Peyer's patch (tissue), 4 donors: ENCODE results near the gene FBXO47. TPM values are rescaled to one million over a fixed set of nuclear protein-coding genes. Genes with fewer than 3 reads are reported as not detected.

Experiments
- DNase-seq, 3 donors: peaks; one replicate each; pipeline ENCODE4 v3.0.0-alpha.2; 2017 to 2019
- H3K27ac ChIP-seq, 4 donors: fragments of 200-600 bp; sonication (generic); one replicate each; pipeline ENCODE4 v1.5.1; 2016 to 2019
- H3K27me3 ChIP-seq, 2 donors: fragments of 200-600 bp; sonication (generic); one replicate each; pipeline ENCODE4 v1.5.1; 2019
- H3K36me3 ChIP-seq, 3 donors: fragments of 200-600 bp; sonication (generic); one replicate each; pipeline ENCODE4 v1.5.1; 2016 to 2019
- H3K4me1 ChIP-seq, 4 donors: fragments of 200-600 bp; sonication (generic); one replicate each; pipeline ENCODE4 v1.5.1; 2016 to 2019
- H3K4me3 ChIP-seq, 4 donors: fragments of 200-600 bp; sonication (generic); 1 replicate in 3 of 4; 2 replicates in 1 of 4; pipeline ENCODE4 v1.5.1; 2016 to 2019; ENCODE audit warnings: mild to moderate bottlenecking in 1 of 4
- H3K9me3 ChIP-seq, 4 donors: fragments of 200-600 bp; sonication (generic); one replicate each; pipeline ENCODE4 v1.5.1; 2016 to 2019; ENCODE audit warnings: mild to moderate bottlenecking in 1 of 4
- POLR2A ChIP-seq, 2 donors: fragments of 450-650 bp; IDR thresholded peaks; one replicate each; pipeline ENCODE4 v1.5.1; 2017; ENCODE audit warnings: antibody characterized with exemption in 2 of 2, mild to moderate bottlenecking in 2 of 2, moderate library complexity in 2 of 2
- total RNA-seq, 4 donors: library from RNA; depleted of rRNA; stranded (reverse); fragments of >200 nt; gene quantifications; one replicate each; pipeline ENCODE4 v1.1.0, GENCODE V29; 2016
- TF ChIP-seq, protein P1 (sequence below), 6 experiments: fragments of 450-650 bp in 4 of 6; fragments of 200-600 bp in 2 of 6; sonication (generic) in 1 of 6; IDR thresholded peaks; one replicate each; pipeline ENCODE4 v1.5.1; 2017 to 2019; ENCODE audit warnings: antibody characterized with exemption in 6 of 6, mild to moderate bottlenecking in 3 of 6, moderate library complexity in 1 of 6

Gene FBXO47
- total RNA-seq, 4 donors from 2014 or later = not detected

DNA sequence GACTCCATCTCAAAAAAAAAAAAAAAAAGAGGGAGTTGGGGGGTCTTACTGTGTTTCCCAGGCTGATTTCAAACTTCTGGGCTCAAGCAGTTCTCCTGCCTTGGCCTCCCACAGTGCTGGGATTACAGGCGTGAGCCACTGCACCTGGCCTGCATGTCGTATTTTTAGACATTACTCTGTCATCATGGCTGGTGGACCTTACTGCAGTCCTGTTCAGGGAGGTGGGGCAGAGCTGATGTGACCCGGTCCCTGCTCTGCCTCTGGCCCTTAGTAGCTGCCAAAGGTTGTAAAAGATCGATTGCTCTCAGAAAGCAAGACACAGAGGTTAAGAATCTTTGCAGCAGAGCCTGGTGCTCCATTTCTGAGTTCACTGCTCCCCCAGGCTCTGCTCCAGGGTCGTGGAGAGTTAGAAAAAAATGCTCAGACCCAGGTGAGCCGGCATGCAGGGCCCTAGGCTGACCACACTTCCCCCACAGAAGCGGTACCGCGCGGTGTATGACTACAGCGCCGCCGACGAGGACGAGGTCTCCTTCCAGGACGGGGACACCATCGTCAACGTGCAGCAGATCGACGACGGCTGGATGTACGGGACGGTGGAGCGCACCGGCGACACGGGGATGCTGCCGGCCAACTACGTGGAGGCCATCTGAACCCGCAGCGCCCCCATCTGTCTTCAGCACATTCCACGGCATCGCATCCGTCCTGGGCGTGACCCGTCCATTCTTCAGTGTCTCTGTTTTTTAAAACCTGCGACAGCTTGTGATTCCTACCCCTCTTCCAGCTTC, 48.9 kb downstream of the FBXO47 start:
- H3K36me3 ChIP-seq = peaks cover 0 to 73% (median 0%) of the 10 kb centered on the region in 3 donors
- DNase-seq = peak in 2 of 3 donors; percentile 12 to 47

DNA sequence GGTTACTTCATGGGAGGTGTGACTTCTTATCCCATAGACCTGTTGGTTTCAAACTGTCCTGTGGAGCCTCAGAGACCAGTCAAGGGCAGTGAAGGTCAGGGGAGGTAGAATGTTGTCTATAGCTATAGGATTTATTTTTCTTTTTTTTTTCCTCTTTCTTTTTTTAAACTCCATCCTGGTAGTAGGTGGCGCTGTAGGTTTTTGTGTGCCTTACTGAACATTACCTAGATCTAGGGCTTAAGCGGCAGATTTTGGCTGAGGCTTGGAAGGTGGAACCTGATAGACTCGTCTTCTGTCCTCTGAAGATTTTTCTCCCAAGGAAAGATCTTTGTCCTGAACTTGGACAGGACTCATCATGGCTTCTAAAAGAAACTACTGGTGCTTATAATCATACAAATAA, 49.9 kb downstream of the FBXO47 start:
- H3K36me3 ChIP-seq = peaks cover 0 to 80% (median 0%) of the 10 kb centered on the region in 3 donors
- H3K27ac ChIP-seq = peak overlapping the region in 2 of 4 donors; percentile 18 to 67

More for the DNA sequence above, 48.9 kb downstream of the FBXO47 start:
- H3K9me3 ChIP-seq = no peaks in the 10 kb centered on the region
- no peaks in the 10 kb centered on the region for H3K27me3 ChIP-seq
- H3K27ac ChIP-seq = no peak overlapping the region
- H3K4me3 ChIP-seq = no peak overlapping the region
- H3K4me1 ChIP-seq = peaks cover 0 to 56% (median 4%) of the 10 kb centered on the region in 4 donors
- no peak for TF ChIP-seq POLR2A (IDR thresholded peaks at IDR 0.05)
- TF ChIP-seq, protein P1, sequence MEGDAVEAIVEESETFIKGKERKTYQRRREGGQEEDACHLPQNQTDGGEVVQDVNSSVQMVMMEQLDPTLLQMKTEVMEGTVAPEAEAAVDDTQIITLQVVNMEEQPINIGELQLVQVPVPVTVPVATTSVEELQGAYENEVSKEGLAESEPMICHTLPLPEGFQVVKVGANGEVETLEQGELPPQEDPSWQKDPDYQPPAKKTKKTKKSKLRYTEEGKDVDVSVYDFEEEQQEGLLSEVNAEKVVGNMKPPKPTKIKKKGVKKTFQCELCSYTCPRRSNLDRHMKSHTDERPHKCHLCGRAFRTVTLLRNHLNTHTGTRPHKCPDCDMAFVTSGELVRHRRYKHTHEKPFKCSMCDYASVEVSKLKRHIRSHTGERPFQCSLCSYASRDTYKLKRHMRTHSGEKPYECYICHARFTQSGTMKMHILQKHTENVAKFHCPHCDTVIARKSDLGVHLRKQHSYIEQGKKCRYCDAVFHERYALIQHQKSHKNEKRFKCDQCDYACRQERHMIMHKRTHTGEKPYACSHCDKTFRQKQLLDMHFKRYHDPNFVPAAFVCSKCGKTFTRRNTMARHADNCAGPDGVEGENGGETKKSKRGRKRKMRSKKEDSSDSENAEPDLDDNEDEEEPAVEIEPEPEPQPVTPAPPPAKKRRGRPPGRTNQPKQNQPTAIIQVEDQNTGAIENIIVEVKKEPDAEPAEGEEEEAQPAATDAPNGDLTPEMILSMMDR (IDR thresholded peaks at IDR 0.05) = no peak

DNA sequence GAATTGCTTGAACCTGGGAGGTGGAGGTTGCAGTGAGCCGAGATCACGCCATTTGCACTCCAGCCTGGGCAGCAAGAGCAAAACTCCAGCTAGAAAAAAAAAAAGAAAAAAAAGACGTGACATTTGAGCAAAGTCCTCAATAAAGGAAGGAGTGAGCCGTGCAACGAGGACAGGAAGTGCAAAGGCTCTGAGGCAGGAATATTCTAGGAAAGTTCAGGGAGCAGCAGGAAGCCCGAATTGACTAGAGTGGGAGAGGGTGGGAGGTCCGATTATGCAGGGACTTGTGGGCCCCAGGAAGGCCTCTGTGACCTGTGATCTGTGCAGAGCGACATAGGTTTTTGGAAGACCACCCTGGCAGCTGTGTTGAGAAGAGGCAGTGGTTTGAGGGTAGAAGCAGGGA, 50.4 kb downstream of the FBXO47 start:
- peaks cover 0 to 56% (median 7%) of the 10 kb centered on the region in 4 donors for H3K4me1 ChIP-seq
- H3K4me3 ChIP-seq = no peak overlapping the region
- DNase-seq = peak in 2 of 3 donors; percentile 3 to 43
- peaks cover 0 to 84% (median 0%) of the 10 kb centered on the region in 3 donors for H3K36me3 ChIP-seq
- peak overlapping the region in 2 of 4 donors; percentile 18 to 72 for H3K27ac ChIP-seq
- no peaks in the 10 kb centered on the region for H3K27me3 ChIP-seq
- H3K9me3 ChIP-seq = no peaks in the 10 kb centered on the region
- TF ChIP-seq POLR2A (IDR thresholded peaks at IDR 0.05) = no peak
- TF ChIP-seq, protein P1 (IDR thresholded peaks at IDR 0.05) = no peak

More for the DNA sequence above, 49.9 kb downstream of the FBXO47 start:
- peak in 2 of 3 donors; percentile 14 to 24 for DNase-seq
- Histone ChIP-seq H3K4me3 (no peak overlapping the region), H3K9me3 (no peaks in the 10 kb centered on the region), H3K4me1 (peaks cover 0 to 56% (median 7%) of the 10 kb centered on the region in 4 donors), H3K27me3 (no peaks in the 10 kb centered on the region)
- TF ChIP-seq, protein P1 (IDR thresholded peaks at IDR 0.05) = no peak
- no peak for TF ChIP-seq POLR2A (IDR thresholded peaks at IDR 0.05)

GRCh38 chr17:38915639-38915995, 51.6 kb downstream of the FBXO47 start:
- Histone ChIP-seq H3K4me3 (no peak overlapping the region), H3K27ac (peak overlapping the region in 3 of 4 donors; percentile 18 to 72 (median 61)), H3K4me1 (peaks cover 0 to 64% (median 7%) of the 10 kb centered on the region in 4 donors), H3K9me3 (no peaks in the 10 kb centered on the region), H3K36me3 (peaks cover 0 to 94% (median 0%) of the 10 kb centered on the region in 3 donors), H3K27me3 (no peaks in the 10 kb centered on the region)
- peak in 1 of 3 donors; percentile 41 for DNase-seq
- TF ChIP-seq, protein P1 (IDR thresholded peaks at IDR 0.05) = no peak
- TF ChIP-seq POLR2A (IDR thresholded peaks at IDR 0.05) = no peak

DNA sequence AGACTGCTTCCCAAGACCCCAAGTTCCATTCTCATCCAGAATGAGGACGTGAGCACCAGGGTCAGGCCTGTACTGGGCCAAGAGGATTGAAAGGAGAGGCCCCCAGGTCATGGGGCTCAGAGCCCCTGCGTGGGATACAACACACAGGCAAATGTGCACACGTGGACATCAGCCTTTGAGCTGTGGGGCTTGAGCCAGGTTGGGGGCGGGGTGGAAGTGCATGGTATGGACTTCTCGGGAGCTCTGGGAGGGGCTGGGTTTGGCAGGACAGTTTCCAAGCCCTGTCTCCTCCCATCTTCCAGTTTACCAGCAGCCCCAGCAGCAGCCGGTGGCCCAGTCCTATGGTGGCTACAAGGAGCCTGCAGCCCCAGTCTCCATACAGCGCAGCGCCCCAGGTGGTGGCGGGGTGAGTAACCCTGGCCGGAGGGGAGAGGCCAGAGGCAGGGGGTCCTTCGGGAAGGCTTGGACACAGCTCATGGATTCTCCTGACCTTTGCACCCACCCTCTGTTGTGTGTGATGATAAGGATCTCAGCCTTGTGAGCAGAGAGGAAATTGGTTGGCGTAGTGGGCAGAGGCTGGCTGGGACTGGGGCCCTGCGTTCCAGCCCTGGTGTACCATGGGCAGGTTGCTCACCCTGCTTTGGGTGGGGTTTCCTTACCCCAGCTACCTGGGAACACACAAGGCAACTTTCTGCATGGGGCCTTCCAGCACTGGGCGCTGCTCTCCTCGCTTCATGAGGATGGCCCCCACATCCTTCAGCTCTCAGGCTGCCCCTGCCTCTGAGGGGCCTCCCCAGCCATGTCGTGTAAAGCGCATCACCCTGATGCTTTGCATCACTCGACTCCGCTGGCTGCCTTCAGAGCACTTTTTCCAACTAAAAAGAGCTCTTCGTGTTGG, 52.2 kb downstream of the FBXO47 start:
- TF ChIP-seq, protein P1 (IDR thresholded peaks at IDR 0.05) = peak in 3 of 6 experiments; percentile 37 to 44 (median 42)
- TF ChIP-seq POLR2A (IDR thresholded peaks at IDR 0.05) = no peak
- Histone ChIP-seq H3K4me1 (peaks cover 0 to 64% (median 7%) of the 10 kb centered on the region in 4 donors), H3K27me3 (no peaks in the 10 kb centered on the region), H3K27ac (peak overlapping the region in 3 of 4 donors; percentile 18 to 72 (median 61)), H3K36me3 (peaks cover 0 to 90% (median 0%) of the 10 kb centered on the region in 3 donors), H3K9me3 (no peaks in the 10 kb centered on the region), H3K4me3 (no peak overlapping the region)
- peak; percentile 3 to 81 (median 71) for DNase-seq
